ENCODE data around the gene MACROD1.

MACROD1 gene

GRCh38 chr11:64131683-64132190, 34.2 kb downstream of the MACROD1 start:
- DNase-seq (ENCODE audit: low read depth, low spot score): peak; percentile 60

DNA sequence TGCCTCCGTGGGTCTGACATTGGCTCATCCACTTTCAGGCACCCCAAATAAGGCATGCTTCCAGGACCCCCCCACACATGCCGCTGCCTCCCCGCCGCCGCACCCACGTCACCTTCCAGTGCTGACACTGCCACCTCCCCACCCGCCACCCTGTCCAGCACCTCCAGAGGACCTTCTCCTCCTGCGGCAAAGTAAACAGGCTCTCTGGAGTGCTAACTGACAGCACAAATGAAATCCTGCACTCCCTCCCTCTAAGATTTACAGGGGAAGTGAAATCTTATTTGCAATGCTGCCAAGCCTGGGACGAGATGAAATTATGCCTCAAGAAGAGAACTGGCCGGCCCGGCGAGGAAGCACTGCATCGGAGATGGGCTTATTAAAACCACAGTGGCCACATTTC, 35.3 kb downstream of the MACROD1 start:
- no peak for DNase-seq (ENCODE audit: low read depth, low spot score)

GRCh38 chr11:64129403-64129802, 36.5 kb downstream of the MACROD1 start:
- DNase-seq (ENCODE audit: low read depth, low spot score): no peak

GRCh38 chr11:64128255-64129006, 37.5 kb downstream of the MACROD1 start:
- no peak for DNase-seq (ENCODE audit: low read depth, low spot score)

DNA sequence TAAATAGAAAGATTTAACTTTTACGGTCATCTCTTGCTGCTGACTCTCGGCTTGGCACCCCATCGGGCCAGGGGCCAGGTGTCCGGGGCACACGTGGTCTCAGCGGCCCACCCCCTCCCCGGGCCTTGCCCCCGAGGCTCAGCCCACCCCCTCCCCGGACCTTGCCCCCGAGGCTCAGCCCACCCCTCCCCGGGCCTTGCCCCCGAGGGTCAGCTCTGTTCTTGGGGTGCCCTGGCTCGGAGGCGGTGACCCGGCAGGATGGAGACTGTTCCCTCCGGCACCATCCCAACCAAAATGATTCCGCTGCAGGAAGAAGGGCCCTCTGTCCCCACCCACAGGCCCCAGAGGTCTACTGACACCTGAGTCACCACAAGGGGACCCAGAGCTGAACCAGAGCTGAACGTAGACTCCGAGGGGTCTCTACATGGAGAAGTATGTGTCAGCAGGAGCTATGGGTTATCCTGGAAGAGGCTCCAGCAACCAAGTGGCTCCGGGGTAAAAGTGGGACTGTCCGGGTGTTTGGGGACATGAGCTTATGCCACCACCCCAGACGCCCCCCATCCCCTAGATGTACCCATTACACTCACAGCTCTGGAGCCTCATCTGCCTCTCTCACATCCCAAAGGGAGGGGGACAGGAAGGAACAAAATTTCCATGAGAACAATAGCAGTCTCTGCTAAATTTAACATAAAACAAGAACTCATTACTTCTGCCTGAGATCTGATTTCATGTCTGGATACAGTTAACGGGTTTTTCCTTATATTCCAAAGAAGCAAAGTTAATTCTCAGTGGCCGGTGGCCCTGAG, 38.4 kb downstream of the MACROD1 start:
- no peak for DNase-seq (ENCODE audit: low read depth, low spot score)

GRCh38 chr11:64126796-64127195, 39.1 kb downstream of the MACROD1 start:
- no peak for DNase-seq (ENCODE audit: low read depth, low spot score)

- no peak for DNase-seq (ENCODE audit: low read depth, low spot score)
These were observed 39.5 kb downstream of the MACROD1 start for GRCh38 chr11:64126371-64126770.

GRCh38 chr11:64125676-64126075, 40.2 kb downstream of the MACROD1 start:
- no peak for DNase-seq (ENCODE audit: low read depth, low spot score)

DNA sequence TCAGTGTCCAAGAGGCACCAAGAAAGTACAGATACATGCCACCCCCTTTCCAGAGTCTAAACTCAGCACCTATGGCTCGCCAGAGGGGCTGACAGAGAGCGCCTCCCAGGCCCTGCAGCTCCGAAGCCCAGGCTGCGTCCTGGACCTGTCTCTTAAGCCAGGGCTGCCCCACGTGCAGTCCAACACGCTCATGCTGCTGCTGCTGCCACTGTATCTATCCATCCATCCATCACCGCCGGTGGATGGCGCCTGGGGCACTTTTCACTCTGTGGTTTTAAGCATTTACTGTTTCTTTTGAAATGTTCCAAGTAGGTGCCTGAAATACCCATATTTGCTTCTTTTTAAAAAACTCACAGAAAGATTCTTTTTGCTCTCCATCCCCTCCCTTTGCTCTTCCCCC, 41.8 kb downstream of the MACROD1 start:
- DNase-seq (ENCODE audit: low read depth, low spot score): peak; percentile 45

DNA sequence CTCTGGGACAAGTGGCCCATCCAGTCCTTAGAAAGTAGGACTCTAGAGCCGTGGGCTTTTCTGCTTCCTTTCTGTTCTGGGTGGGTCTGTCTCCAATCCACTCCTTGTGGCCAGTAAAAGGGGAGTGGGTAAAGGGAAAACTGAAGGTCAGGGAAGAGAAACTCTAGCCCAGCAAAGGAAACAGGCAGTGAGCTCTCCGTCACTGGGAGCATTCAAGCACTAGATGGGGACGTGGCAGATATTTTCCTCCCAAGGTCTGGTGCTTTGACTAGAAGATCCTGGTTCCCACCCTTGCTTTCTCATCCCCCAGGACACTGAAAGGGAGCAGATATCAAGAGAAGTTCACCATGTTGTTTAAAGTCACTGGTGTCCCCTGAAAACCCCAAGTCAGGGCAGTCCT, 42.2 kb downstream of the MACROD1 start:
- no peak for DNase-seq (ENCODE audit: low read depth, low spot score)

GRCh38 chr11:64122411-64123410, 43.2 kb downstream of the MACROD1 start:
- DNase-seq (ENCODE audit: low read depth, low spot score): peak; percentile 70

GRCh38 chr11:64121663-64122410, 44.1 kb downstream of the MACROD1 start:
- peak; percentile 89 for DNase-seq (ENCODE audit: low read depth, low spot score)

- DNase-seq (ENCODE audit: low read depth, low spot score): peak; percentile 59
These were observed 44.9 kb downstream of the MACROD1 start for GRCh38 chr11:64120951-64121569.

- DNase-seq (ENCODE audit: low read depth, low spot score): no peak
These were observed 46.2 kb downstream of the MACROD1 start for GRCh38 chr11:64119700-64120099.

DNA sequence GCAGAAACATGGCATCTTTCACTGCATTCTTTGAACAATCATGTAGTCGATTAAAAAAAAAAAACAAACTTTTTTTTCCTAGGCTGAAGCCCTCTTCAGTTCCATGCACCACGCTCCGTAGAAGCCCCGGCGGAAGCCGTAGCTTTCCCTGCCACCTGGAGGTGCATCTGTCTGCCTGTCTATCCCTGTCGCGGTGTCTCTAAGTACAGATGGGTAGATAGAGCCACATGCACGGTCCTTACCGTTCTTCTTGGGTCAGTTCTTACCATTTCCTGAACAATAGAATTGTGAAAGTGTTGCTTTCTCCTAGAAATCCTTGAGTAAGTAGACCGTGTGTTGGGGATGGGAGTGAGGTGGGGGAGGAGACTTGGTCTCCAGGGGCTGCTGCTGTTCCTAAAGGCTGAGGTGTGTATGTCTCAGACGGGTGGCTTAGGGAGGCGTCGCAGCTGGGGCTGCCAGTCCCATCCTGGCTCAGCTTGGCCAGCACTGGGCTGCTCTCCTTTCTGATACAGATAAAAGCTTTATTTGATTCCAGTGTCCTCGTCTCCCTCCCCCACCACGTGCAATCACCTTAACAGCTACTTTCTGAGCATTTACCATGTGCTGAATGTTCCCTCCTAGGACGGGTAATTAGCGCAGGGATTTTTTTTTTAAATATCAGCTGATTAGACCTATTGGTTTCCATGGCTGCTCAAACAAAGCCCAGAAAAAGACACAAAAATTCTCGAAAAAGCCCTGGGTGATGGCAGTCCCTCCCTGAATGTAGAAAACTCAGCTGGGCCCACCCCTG, 46.8 kb downstream of the MACROD1 start:
- DNase-seq (ENCODE audit: low read depth, low spot score): no peak

GRCh38 chr11:64117763-64118459, 48.0 kb downstream of the MACROD1 start:
- DNase-seq (ENCODE audit: low read depth, low spot score): no peak

DNA sequence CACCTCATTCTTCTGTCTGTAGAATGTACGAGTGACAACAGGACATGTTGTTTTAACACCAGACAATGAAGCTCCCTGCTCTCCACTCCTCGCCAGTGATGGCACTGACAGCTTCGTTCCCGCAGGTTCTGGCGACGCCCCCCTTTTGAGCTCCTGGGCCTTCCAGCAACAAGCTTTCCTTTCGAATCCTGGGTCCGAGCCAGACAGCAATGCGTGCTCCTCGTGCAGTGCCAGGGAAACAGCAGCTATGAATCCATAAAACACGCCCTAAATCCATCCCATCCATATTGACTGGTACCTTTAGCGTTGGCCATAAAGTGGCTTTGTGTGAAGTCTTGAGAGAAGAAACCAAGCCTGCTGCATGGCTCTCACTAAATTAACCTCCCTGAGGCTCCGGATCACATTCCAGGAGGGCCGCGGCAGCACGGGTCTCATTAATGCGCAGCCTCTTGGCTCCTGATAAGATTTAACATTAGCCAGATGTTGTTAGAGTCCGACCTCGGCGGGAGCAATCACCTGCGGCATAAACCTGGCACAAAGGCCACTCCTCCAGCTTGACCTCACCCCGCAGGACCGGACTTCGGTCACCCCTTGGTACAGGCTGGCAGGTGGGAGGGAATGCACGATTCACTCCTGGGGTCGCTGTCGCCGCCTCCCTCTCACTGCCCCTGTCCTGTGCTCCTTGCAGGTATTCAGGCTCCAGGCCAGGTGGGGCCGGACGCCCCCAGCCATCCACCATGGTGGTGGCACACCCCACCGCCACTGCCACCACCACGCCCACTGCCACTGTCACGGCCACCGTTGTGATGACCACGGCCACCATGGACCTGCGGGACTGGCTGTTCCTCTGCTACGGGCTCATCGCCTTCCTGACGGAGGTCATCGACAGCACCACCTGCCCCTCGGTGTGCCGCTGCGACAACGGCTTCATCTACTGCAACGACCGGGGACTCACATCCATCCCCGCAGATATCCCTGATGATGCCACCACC, 50.1 kb downstream of the MACROD1 start:
- no peak for DNase-seq (ENCODE audit: low read depth, low spot score)

GRCh38 chr11:64114231-64114630, 51.7 kb downstream of the MACROD1 start:
- DNase-seq (ENCODE audit: low read depth, low spot score): no peak
